GM12875 (cell line): Measurements from ENCODE around the gene UHRF1.
"Not testable (repeated sequence)": the region's sequence is repeated elsewhere in the genome, so short reads cannot be mapped to it uniquely, and the experiment has no call there.

Source experiments
- H3K4me3 ChIP-seq: one replicate; pipeline ENCODE4 v1.5.1; 2011; ENCODE audit warnings: low read depth, low read length, control low read depth
- CTCF ChIP-seq: IDR thresholded peaks from 2 replicates; pipeline ENCODE4 v1.5.1; 2011; ENCODE audit warnings: low read depth, mild to moderate bottlenecking, control low read depth, inconsistent platforms, low read length, moderate library complexity, borderline replicate concordance; ENCODE audit not compliant: insufficient read depth

The UHRF1 gene

DNA sequence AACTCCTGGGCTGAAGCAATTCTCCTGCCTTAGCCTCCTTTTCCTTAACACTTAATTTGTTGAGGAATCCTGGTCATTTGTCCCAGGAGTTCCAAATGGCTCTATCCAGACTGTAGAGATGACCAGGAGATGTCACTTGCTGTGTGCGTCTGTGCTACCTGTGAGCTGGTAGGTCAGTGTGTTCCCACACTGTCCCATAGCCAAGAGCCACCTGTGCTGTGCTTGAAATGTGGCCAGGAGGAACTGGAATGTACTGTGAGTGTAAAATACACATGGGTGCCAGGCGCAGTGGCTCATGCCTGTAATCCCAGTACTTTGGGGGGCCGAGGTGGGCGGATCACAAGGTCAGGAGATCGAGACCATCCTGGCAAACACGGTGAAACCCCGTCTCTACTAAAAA is 30.2 kb downstream of the UHRF1 start:
- H3K4me3 ChIP-seq = no peak overlapping the region
- TF ChIP-seq CTCF = no peak

DNA sequence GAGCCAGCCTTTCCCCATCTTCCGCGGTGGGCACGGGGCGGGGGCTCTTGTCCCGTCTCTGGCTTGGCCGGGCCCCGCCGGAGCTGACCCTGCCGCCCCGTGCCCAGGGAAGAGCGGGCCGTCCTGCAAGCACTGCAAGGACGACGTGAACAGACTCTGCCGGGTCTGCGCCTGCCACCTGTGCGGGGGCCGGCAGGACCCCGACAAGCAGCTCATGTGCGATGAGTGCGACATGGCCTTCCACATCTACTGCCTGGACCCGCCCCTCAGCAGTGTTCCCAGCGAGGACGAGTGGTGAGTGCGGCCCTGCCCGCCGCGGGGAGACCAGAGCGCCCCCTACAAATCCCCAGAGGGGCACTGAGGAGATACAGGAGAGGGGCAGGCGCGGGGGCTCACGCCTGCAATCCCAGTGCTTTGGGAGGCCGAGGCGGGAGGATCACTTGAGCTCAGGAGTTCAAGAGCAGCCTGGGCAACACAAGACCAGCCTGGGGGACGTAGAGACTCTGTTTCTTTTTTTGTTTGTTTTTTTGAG is 32.4 kb downstream of the UHRF1 start:
- not testable (repeated sequence) for H3K4me3 ChIP-seq

DNA sequence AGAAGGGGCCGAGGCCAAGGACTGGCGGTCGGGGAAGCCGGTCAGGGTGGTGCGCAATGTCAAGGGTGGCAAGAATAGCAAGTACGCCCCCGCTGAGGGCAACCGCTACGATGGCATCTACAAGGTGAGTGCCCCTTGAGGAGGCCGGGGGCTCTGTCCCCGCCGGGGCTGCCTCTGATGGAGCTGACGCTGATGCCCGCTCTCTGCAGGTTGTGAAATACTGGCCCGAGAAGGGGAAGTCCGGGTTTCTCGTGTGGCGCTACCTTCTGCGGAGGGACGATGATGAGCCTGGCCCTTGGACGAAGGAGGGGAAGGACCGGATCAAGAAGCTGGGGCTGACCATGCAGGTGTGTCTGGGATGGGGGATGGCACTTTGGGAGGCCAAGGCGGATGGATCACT is 41.3 kb downstream of the UHRF1 start:
- H3K4me3 ChIP-seq = not testable (repeated sequence)

DNA sequence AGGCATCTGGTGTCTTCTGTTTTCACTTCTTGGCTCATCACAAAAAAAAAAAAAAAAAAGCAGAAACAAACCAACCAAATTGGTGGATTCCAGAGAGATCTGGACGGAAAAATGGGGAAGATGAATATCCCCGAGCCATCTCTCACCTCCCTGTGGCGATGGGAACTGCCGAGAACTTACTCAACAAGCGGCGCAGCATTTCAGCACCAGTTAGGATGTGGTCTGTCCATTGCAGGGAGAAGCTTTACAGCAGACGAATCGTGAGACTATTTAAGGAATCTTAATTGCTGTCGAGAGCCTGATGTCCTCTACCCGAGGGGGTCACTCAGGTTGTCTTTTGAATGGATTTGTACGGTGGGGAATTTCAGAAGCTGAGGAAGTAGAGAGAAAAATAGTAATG is 42.4 kb downstream of the UHRF1 start:
- TF ChIP-seq CTCF = no peak
- no peak overlapping the region for H3K4me3 ChIP-seq

GRCh38 chr19:4952945-4953344 is 43.6 kb downstream of the UHRF1 start:
- H3K4me3 ChIP-seq = no peak overlapping the region
- no peak for TF ChIP-seq CTCF

DNA sequence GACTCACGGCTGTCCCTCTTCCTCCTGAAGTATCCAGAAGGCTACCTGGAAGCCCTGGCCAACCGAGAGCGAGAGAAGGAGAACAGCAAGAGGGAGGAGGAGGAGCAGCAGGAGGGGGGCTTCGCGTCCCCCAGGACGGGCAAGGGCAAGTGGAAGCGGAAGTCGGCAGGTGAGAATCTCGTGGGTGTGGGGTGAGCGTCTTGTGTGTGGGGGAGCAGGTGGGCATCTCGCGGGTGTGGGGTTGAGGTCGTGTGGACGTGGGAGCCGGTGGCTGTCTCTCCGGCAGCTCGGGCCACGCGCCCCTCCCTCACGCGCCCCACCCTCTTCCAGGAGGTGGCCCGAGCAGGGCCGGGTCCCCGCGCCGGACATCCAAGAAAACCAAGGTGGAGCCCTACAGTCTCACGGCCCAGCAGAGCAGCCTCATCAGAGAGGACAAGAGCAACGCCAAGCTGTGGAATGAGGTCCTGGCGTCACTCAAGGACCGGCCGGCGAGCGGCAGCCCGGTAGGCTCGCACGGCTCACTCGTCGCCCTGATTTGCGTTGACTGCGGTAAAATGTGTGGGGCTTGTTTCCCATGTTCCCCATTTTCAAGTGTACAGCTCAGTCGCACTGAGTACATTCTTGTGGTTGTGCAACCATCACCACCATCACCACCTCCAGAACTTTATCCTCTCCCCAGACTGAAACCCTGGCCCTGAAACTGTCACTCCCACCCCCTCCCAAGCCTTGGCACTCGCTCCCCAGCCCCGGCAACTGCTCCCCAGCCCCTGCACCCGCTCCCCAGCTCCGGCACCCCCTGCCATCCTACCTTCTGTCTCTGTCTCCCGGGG is 45.2 kb downstream of the UHRF1 start:
- H3K4me3 ChIP-seq = not testable (repeated sequence)

DNA sequence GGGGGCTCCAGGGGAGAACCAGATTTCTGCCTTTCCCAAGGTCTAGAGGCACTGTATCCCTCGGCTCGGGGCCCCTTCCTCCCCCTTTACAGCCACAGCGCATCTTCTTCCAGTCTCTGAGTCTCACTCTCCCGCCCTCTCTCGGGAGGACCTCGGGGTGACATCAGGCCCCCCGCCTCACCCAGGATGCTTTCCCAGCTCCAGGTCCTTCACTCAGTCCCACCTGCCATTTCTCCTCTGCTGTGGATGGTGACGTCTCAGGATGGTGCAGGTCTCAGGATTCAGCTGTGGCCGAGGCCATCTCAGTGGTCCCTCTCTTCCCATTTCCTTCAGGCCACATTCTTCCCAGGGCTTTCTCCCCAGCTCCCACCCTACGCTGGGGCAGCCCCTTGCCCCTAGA is 46.0 kb downstream of the UHRF1 start:
- H3K4me3 ChIP-seq = no peak overlapping the region
- no peak for TF ChIP-seq CTCF

DNA sequence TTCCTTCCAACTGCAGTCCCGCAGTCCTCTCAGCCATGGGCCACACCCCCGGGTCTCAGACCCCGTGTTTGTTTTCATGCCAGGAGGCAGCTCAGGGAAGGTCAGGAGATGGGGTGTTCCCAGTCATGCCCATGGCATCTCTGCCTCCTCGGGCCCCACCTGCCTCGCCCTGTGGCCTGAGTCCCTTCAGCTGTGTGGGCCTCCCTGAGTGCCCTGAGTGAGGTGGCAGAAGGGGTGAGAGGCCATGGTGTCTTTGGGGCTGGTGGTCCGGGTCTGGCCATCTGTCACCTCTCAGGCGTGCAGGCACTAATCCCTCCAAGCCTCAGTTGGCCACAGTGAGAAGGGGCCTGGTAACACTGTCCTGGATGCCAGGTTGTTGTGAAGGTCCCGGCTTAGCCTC is 48.7 kb downstream of the UHRF1 start:
- H3K4me3 ChIP-seq = no peak overlapping the region
- no peak for TF ChIP-seq CTCF

GRCh38 chr19:4962085-4962619 is 52.9 kb downstream of the UHRF1 start:
- no peak overlapping the region for H3K4me3 ChIP-seq
- no peak for TF ChIP-seq CTCF
